Stomach (tissue), 4 donors: ENCODE data around the gene ECE1.

Source experiments
- CTCF ChIP-seq, 7 experiments: fragments of 450-650 bp in 4 of 7; fragments of 200-600 bp in 3 of 7; sonication (generic) in 3 of 7; IDR thresholded peaks; one replicate each; pipeline ENCODE4 v1.5.1; 2016 to 2019; ENCODE audit warnings: antibody characterized with exemption in 7 of 7, control low read depth in 2 of 7, mild to moderate bottlenecking in 1 of 7
- EP300 ChIP-seq: sonication (generic); formaldehyde crosslinking; IDR thresholded peaks from one replicate; pipeline ENCODE4 v1.6.1; 2017; ENCODE audit warnings: antibody characterized with exemption
- POLR2A ChIP-seq, 4 donors: fragments of 450-650 bp; IDR thresholded peaks; one replicate each; pipeline ENCODE4 v1.6.1; 2016; ENCODE audit warnings: antibody characterized with exemption in 4 of 4, control low read depth in 2 of 4, mild to moderate bottlenecking in 1 of 4, moderate library complexity in 1 of 4
- POLR2AphosphoS5 ChIP-seq, 3 donors: sonication (generic); formaldehyde crosslinking; IDR thresholded peaks; one replicate each; pipeline ENCODE4 v1.6.1; 2016; ENCODE audit warnings: antibody characterized with exemption in 3 of 3

DNA sequence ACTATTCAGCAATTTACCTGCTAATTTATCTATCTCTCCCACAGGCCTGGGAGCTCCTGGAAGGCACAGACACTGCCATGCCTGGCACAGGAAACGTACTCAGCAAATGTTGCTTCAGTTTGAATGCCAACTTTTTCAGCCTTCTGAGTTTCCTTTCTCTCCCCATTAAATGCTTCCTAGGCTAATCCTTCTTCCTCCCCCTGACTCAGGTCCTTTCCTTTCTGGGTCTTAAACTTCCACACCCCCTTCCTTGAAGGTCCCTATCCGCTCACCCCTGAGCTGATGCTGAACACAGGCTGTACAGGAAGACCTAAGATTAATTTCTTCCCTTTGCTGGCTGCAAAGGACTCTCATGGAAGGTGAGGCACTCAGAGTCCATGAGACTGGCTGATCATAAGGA lies 40.3 kb upstream of the ECE1 start:
- TF ChIP-seq EP300 = no peak
- TF ChIP-seq CTCF (IDR thresholded peaks at IDR 0.05) = no peak
- no peak for TF ChIP-seq POLR2A (IDR thresholded peaks at IDR 0.05)
- no peak for TF ChIP-seq POLR2AphosphoS5 (IDR thresholded peaks at IDR 0.05)
